GM19239 (cell line): ENCODE measurements around the gene UMODL1.

ENCODE experiments used
- DNase-seq: peaks from one replicate; pipeline ENCODE4 v3.0.0; 2011; ENCODE audit warnings: low spot score; ENCODE audit not compliant: insufficient read length
- FAIRE-seq: peaks from 2 replicates; lab custom pipeline; 2011; peaks lifted over from hg19 to GRCh38; lab: Jason Lieb, UNC

Gene UMODL1

GRCh38 chr21:42039470-42039901 is 31.6 kb upstream of the UMODL1 start:
- DNase-seq: no peak
- no peak for FAIRE-seq

DNA sequence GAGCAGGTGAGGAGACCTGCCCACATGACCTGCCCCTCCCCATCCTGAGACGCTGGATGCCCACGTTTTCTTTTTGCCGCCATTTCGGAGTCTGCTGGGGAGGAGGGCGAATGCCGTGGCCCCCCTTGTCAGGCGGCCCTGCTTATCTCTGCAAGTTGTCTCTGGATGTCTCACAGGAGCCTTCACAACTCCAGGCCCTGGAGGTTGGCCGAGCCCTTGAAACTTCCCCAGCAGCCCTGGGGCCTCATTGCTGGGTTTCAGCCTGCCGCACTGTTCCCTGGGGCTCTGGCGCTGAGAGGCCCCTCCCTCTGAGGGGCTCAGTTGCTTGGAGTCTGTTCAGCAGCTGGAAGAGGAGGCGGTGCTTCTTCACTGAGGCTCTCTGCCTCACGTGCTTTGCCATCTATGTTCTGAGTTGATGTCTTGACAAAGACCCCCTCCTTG is 31.2 kb upstream of the UMODL1 start:
- FAIRE-seq (no peak), DNase-seq (no peak)

DNA sequence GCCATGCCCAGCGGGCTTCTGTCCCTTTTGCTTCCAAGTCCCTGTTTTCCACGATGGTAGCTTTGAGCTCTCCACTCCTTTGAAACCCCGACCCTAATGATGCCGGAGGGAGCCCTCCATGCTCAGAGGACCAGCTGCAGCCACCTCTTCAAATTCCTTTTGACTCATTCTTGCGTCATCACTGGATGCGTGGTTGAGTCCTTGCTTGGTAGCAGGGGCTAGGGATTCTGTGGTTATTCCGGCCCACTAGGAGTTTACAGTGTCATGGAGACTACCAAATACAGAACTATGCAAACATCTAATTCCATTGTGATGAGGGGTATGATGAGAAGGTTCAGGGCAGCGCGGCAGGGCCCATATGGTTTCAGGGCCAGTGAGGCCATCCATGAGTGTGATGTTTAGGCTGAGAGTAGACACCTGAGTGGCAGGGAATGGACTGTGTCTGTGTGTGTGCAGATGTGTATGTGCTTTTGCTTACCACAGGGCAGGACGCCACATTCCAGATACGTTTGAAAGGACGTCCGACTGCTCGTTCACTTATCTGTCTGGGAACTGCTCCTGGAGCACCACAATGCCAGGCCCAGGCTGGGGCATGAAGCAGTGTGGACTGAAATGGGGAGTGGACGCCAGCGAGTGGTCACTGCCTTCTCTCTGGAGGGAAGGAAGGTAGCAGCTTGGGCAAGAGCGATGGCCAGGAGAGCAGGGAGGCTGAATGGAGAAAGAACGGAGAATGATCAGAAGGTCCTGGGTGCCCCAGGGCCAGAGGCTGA is 30.5 kb upstream of the UMODL1 start:
- FAIRE-seq (no peak), DNase-seq (no peak)

DNA sequence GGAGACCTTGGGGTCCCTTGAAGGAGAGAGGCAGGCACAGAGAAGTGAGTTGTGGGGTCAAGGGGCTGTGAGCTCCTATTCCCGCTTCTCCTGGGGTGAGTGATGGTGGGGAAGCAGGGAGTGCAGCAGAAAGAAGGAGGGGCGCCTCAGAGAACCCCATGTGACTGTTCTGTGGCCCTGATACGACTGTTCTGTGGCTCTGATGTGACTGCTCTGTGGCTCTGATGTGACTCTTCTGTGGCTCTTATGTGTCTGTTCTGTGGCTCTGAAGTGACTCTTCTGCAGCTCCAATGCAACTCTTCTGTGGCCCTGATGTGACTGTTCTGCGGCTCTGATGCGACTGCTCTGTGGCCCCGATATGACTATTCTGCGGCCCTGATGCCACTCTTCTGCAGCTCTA is 29.9 kb upstream of the UMODL1 start:
- DNase-seq: no peak
- FAIRE-seq: no peak

- DNase-seq (no peak), FAIRE-seq (no peak)
Observed at GRCh38 chr21:42041711-42042110, 29.4 kb upstream of the UMODL1 start.

DNA sequence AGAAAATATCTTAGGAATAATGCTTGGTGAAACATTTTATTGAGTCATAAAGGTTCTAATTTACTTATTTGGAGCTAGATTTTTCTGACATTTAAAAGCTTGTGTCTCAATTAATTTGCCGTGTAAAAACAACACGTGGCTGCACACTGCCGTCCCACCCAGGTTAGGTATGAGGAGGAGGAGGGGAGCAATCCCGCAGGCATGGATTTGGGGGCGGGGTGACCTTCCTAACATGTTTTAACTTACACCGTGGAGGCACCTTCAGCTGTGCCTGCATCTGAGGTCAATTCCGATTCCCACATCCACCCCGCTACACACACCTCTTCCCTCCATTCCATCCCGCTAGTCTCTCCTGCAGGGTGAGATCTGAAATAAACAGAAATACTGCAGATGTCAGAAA is 28.5 kb upstream of the UMODL1 start:
- DNase-seq: no peak
- no peak for FAIRE-seq

- no peak for FAIRE-seq
Observed at GRCh38 chr21:42043201-42043895, 27.8 kb upstream of the UMODL1 start.

DNA sequence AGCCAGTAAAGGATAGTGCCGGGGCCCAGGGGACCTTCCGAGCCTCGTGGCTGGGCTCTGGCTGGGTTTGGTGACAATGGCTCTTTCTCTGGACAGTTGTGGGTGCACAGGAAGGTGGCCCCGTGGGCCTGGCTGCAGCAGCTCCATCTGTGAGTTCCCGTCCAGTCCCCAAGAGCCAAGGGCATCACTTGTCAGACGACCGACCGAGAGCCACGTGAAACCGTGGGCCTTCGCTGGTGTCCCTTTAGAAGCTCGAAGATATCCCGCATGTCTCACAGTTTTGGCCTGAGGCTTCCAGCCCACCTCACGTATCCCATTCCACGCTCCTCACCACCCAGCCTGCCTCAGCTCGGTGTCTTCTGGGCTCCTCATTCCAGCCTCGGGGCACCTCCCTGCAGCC is 27.2 kb upstream of the UMODL1 start:
- DNase-seq (no peak), FAIRE-seq (no peak)

More at GRCh38 chr21:42043201-42043895, 27.8 kb upstream of the UMODL1 start:
- no peak for DNase-seq

GRCh38 chr21:42044871-42045495 is 26.1 kb upstream of the UMODL1 start:
- DNase-seq: no peak
- no peak for FAIRE-seq

- no peak for DNase-seq
- no peak for FAIRE-seq
Observed at GRCh38 chr21:42047821-42048613, 23.1 kb upstream of the UMODL1 start.

DNA sequence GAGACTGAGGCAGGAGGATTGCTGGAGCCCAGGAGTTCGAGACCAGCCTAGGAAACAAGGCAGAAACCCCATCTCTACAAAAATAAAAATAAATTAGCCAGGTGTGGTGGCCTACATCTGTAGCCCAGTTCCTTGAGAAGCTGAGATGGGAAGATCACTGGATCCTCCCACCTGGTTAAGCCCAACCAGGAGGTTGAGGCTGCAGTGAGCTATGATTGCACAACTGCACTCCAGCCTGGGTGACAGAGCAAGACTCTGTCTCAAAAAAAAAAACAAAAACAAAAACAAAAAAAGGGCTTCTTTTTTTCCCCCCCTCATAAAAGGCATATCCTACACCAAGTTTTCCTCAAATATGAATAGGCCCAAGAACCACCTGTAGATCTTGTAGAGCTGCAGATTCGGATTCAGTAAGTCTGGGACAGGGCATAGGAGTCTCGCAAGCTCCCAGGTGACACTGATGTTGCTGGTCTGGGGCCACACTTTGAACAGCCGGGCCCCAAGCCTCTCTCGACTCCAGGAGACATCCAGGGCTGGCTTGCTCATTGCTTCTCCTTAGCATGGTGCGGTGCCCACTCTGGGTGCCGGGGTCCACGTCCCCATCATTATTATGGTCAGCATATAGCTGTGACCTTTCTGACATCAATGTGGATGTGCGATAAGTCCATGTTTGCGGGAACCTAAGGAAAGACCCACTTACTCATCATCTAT is 22.1 kb upstream of the UMODL1 start:
- FAIRE-seq: no peak

DNA sequence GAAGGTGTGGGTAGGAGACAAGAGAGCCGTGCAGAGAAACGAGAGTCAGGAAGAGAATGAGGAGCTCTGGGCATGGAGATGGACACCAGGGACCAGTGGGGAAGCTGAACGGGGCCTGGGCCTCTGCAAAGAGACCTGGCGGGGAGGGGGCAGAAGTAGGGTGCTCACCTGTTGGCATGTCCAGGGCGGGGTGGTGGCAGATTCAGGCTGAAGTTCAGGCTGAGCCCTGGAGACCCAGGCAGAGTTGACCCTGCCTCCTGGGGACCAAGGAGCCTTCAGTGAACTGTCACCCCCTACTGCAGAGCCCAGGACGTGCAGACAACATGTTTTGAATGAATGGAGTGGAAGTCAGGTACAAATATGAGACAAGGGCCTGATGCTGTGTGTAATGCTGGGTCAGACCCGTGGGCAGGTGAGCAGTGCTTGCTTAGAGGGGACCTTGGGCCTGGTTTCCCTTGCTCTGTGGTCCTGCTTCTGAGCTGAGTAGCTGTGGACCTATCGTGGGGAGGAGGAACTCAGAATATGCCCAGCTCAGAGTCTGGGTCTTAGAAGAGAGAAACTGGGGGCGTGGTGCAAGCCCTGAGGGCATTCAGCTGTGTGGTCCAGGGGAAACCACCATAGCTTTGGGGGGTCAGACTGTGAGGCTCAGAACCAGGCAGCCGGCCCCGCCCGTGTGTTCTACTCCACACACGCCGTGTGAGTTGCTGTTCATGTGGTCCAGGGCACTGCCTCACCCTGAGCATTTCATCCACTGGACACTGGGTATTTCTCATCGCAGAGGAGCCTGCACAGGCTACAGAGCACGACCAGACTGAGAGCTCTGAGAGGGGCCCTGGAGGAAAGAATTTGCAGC is 21.3 kb upstream of the UMODL1 start:
- FAIRE-seq (no peak), DNase-seq (no peak)

More for the DNA sequence above, 22.1 kb upstream of the UMODL1 start:
- no peak for DNase-seq

DNA sequence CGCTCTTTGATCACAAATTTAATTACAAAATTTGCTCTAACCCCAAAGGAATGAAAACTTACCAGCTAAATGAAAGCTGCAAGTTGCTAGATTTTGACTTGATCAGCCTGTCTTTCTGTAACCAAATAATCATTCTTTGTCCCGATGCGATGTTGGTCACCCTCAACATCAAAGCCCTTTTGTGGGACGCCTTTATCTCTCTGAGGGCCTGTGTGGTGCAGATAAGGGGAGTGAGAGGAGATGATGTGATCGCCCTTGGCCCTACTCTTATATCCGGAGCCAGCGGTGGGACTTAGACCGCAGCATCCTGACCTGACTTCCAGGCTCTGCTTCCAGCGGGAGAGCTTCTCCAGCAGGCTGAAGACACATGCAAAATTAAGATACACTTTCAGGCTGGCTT is 19.3 kb upstream of the UMODL1 start:
- no peak for DNase-seq
- FAIRE-seq: no peak

DNA sequence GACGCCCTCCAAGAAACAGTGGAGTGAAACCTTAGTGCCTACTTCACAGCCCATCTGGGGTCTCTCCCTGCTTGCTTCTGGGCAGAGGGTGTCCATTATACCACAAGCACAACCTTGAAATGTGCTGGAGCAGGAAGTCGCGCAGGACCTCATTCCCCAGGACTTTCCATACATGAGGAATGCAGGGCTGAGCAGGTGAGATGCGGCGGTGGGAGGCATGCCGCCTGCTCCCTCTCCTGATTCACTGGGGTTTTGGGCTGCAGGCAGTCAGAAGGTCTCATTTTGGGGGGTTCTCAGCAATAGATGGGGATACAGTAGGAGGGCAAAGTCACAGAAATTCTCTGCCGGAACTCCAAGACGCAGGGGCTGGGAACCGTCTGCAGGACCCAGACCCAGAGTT is 15.7 kb upstream of the UMODL1 start:
- no peak for FAIRE-seq
- no peak for DNase-seq

- DNase-seq: no peak
- FAIRE-seq: no peak
Observed at GRCh38 chr21:42056468-42056867, 14.6 kb upstream of the UMODL1 start.

- DNase-seq (no peak), FAIRE-seq (no peak)
Observed at GRCh38 chr21:42056996-42057689, 14.0 kb upstream of the UMODL1 start.

DNA sequence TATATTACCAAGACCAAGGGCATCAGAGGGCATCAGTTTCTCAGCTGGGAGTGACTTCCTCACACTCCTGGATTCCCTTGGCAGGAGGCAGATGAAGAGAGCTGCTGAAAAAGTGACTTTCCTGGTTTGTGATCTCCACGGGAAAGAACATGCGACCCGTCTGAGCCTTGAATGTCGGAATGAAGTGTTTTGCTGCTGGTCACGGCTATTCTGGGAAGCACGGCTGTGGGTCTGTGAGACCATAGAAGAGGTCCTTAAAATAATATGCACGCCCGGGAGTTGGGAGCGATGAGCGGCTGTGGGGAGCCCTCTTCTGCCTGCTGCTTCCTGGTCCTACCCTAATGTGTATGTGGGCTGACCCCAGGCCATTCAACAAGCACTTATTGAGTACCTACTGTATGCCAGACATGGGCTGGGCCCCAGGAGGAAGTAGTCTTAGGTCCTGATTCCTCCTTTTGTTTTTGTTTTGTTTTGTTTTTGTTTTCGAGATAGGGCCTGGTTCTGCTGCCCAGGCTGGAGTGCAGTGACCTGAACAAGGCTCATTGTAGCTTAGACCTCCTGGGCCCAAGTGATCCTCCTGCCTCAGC is 13.2 kb upstream of the UMODL1 start:
- no peak for FAIRE-seq
- DNase-seq: no peak

DNA sequence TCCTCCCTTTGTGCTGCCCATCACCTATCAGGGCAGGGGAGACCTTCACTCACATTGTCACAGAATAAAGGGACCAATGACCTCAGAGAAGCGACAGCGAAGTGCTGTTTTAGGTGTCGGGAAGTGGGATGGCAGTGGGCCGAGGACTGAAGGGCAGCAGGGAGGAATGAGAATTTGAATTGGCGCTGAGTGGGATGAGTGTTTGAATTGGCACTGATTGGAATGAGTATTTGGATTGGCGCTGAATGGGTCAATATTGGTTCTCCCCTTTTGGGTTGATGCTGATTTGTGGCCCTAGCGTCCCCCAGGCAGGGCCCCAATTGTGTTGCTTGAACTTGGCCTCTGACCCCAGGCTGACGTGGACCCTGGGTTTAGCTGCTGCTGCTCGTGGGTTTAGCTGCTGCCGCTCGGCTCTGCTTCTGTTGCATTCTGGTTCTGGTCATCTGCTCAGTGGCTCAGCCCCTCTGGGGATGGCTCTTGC is 12.4 kb upstream of the UMODL1 start:
- no peak for DNase-seq
- no peak for FAIRE-seq
